Transverse colon (tissue), 4 donors: ENCODE data around the gene CDK19. TPM values are rescaled to one million over a fixed set of nuclear protein-coding genes. Genes with fewer than 3 reads are reported as not detected.
"Not testable (repeated sequence)": the region's sequence is repeated elsewhere in the genome, so short reads cannot be mapped to it uniquely, and the experiment has no call there.

ENCODE experiments used
- DNase-seq: peaks from one replicate; pipeline ENCODE4 v3.0.0-alpha.2; 2019
- H3K27ac ChIP-seq, 4 donors: fragments of 200-600 bp; sonication (generic); 2 replicates each; pipeline ENCODE4 v1.5.1; 2016 to 2018; ENCODE audit warnings: inconsistent platforms in 4 of 4
- H3K27me3 ChIP-seq: fragments of 200-600 bp; sonication (generic); 2 replicates; pipeline ENCODE4 v1.5.1; 2017; ENCODE audit warnings: inconsistent platforms
- H3K36me3 ChIP-seq, 4 donors: fragments of 200-600 bp; sonication (generic); 2 replicates each; pipeline ENCODE4 v1.5.1; 2017 to 2019; ENCODE audit warnings: inconsistent platforms in 4 of 4
- H3K4me1 ChIP-seq, 4 donors: fragments of 200-600 bp; sonication (generic); 2 replicates each; pipeline ENCODE4 v1.5.1; 2017 to 2020; ENCODE audit warnings: inconsistent platforms in 4 of 4
- H3K4me3 ChIP-seq, 4 donors: fragments of 200-600 bp; sonication (generic); 1 replicate in 1 of 4; 2 replicates in 3 of 4; pipeline versions ENCODE4 v1.5.1 to v1.6.1; 2017 to 2019; ENCODE audit warnings: inconsistent platforms in 4 of 4
- H3K9me3 ChIP-seq, 2 donors: fragments of 200-600 bp; sonication (generic); 2 replicates each; pipeline ENCODE4 v1.5.1; 2017 to 2019; ENCODE audit warnings: inconsistent platforms in 2 of 2
- CTCF ChIP-seq, 5 experiments: fragments of 200-600 bp in 3 of 5; fragments of 450-650 bp in 2 of 5; sonication (generic) in 3 of 5; IDR thresholded peaks; 1 replicate in 2 of 5; 2 replicates in 3 of 5; pipeline ENCODE4 v1.5.1; 2016 to 2017; ENCODE audit warnings: antibody characterized with exemption in 5 of 5, inconsistent platforms in 3 of 5, mild to moderate bottlenecking in 2 of 5, moderate library complexity in 1 of 5
- EP300 ChIP-seq: sonication (generic); formaldehyde crosslinking; IDR thresholded peaks from one replicate; pipeline ENCODE4 v1.6.1; 2017; ENCODE audit warnings: antibody characterized with exemption, low read depth
- POLR2A ChIP-seq: fragments of 450-650 bp; IDR thresholded peaks from one replicate; pipeline ENCODE4 v1.6.1; 2016; ENCODE audit warnings: antibody characterized with exemption, mild to moderate bottlenecking, moderate library complexity
- POLR2AphosphoS5 ChIP-seq, 3 donors: sonication (generic); formaldehyde crosslinking; IDR thresholded peaks; one replicate each; pipeline ENCODE4 v1.6.1; 2016; ENCODE audit warnings: antibody characterized with exemption in 3 of 3
- WGBS, 2 donors: methylation state at CpG; one replicate each; pipeline ENCODE4 v1.1.5; 2018; ENCODE audit warnings: low coverage in 1 of 2; 5-methylcytosine and 5-hydroxymethylcytosine counted together
- in situ Hi-C, 4 donors: fragments of 200-750 bp; cut with MboI; loops; one replicate each; pipeline versions ENCODE4 v1.15.0 to v1.15.1; 2017; ENCODE audit warnings: low sequenced_read_pairs in 3 of 4, low pct_ligation_motif_present in 1 of 4, low pct_unique_long_range_greater_than_20kb in 1 of 4
- intact Hi-C: fragments of 100-400 bp; cut with DNase I; formaldehyde crosslinking; loops from one replicate; pipeline ENCODE4 v1.15.1; 2023; ENCODE audit warnings: low total_unique reads
- total RNA-seq, 4 donors: library from RNA; depleted of rRNA; stranded (reverse); fragments of >200 nt; gene quantifications; one replicate each; pipeline ENCODE4 v1.1.0, GENCODE V29; 2016

The CDK19 gene
- total RNA-seq, 4 donors from 2014 or later = 7.0 to 18.6 (median 14.7) TPM

- in situ Hi-C loops = no loop called here
- intact Hi-C loops = no loop called here
- H3K27me3 ChIP-seq = no peaks in the 10 kb centered on the region
- H3K27ac ChIP-seq = no peak overlapping the region
- DNase-seq = no peak
- 62 to 80% methylated on average over 1 of the region's 1 CpG for WGBS, 2 donors
- peaks cover 18 to 20% of the 10 kb centered on the region in 2 donors for H3K9me3 ChIP-seq
- H3K4me3 ChIP-seq = no peak overlapping the region
- peaks cover 0 to 14% (median 0%) of the 10 kb centered on the region in 4 donors for H3K4me1 ChIP-seq
- no peak for TF ChIP-seq CTCF (IDR thresholded peaks at IDR 0.05)
- peaks cover 0 to 20% (median 8%) of the 10 kb centered on the region in 4 donors for H3K36me3 ChIP-seq
Measured at GRCh38 chr6:110746680-110747079, 68.6 kb downstream of the CDK19 start.

DNA sequence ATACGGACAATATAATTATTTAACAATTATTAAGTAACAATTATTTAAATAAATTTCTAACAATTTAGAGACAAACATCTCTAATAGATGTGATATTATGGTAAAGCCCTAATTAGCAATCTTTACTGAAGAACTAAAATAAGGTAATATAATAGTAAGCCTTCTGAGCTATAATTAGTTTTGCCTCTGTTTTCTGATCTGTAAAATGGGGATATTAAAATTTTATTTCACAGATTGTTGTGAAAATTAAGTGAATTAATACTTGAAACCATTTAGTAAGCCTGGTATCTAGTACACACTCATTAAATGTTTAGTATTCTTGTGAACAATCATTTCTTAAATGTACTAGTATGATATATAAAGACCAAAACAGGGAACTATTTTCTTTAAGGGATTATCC lies 70.3 kb downstream of the CDK19 start:
- Histone ChIP-seq H3K4me1 (peaks cover 0 to 11% (median 0%) of the 10 kb centered on the region in 4 donors), H3K4me3 (no peak overlapping the region), H3K27ac (no peak overlapping the region), H3K9me3 (peaks cover 27 to 30% of the 10 kb centered on the region in 2 donors), H3K36me3 (peaks cover 0 to 31% (median 13%) of the 10 kb centered on the region in 4 donors), H3K27me3 (no peaks in the 10 kb centered on the region)
- in situ Hi-C loops = no loop called here
- intact Hi-C loops = no loop called here
- no peak for DNase-seq
- 98 to 100% methylated on average over 1 of the region's 1 CpG for WGBS, 2 donors
- no peak for TF ChIP-seq POLR2A
- TF ChIP-seq EP300 = no peak
- no peak for TF ChIP-seq CTCF (IDR thresholded peaks at IDR 0.05)
- no peak for TF ChIP-seq POLR2AphosphoS5 (IDR thresholded peaks at IDR 0.05)

- intact Hi-C loops, H3K27ac ChIP-seq, H3K27me3 ChIP-seq, DNase-seq, H3K4me3 ChIP-seq, in situ Hi-C loops: not testable (repeated sequence)
- Histone ChIP-seq H3K36me3 (peaks cover 0 to 31% (median 13%) of the 10 kb centered on the region in 4 donors), H3K4me1 (peaks cover 0 to 15% (median 3%) of the 10 kb centered on the region in 4 donors), H3K9me3 (peaks cover 27 to 30% of the 10 kb centered on the region in 2 donors)
- WGBS, 2 donors = 99 to 100% methylated on average over 6 to 9 of the region's 9 CpGs
Measured at GRCh38 chr6:110742552-110742951, 72.7 kb downstream of the CDK19 start.

DNA sequence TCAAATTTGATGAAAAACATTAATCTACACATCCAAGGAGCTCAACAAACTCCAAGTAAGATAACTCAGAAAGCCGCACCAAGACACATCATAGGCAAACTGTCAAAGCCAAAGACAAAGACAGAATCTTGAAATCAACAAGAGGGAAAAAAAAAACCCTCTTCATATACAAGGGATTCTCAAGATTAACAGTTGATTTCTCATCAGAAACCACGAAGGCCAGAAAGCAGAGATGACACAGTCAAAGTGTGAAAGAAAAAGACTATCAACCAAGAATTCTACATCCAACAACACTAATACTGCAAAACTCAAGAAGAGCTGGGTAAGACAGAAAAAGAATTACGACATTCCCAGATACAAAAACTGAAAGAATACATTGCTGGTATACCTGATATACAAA lies 73.8 kb downstream of the CDK19 start:
- no peaks in the 10 kb centered on the region for H3K27me3 ChIP-seq
- peaks cover 0 to 12% (median 3%) of the 10 kb centered on the region in 4 donors for H3K4me1 ChIP-seq
- H3K27ac ChIP-seq = no peak overlapping the region
- H3K9me3 ChIP-seq = peaks cover 27 to 30% of the 10 kb centered on the region in 2 donors
- peaks cover 0 to 31% (median 13%) of the 10 kb centered on the region in 4 donors for H3K36me3 ChIP-seq
- intact Hi-C loops = no loop called here
- 87 to 92% methylated on average over 3 of the region's 3 CpGs for WGBS, 2 donors
- no peak overlapping the region for H3K4me3 ChIP-seq
- in situ Hi-C loops = no loop called here
- no peak for TF ChIP-seq CTCF (IDR thresholded peaks at IDR 0.05)
- no peak for TF ChIP-seq POLR2A
- no peak for TF ChIP-seq POLR2AphosphoS5 (IDR thresholded peaks at IDR 0.05)
- TF ChIP-seq EP300 = no peak
- no peak for DNase-seq

DNA sequence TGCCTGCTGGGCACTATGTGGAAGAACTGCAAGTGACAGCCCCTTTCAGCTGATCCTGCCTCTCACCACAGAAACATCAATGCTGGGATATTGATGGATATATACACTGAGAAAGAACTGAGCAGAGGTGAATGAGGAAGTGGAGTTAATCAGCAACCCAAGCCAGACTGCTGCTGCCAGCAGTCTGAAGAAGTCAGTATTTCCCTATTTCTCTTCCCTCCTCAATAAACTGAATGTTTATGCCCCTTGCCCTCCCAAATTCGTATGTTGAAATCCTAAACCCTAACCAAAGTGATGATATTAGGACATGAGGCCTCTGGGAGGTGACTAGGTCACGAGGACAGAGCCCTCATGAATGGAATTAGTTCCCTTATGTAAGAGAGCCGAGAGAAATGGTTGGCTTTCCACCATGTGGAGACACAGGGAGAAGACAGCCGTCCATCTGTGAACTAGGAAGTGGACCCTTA lies 76.3 kb downstream of the CDK19 start:
- intact Hi-C loops = no loop called here
- no peak for TF ChIP-seq EP300
- no peak for TF ChIP-seq CTCF (IDR thresholded peaks at IDR 0.05)
- no peak for TF ChIP-seq POLR2AphosphoS5 (IDR thresholded peaks at IDR 0.05)
- TF ChIP-seq POLR2A = no peak
- 20 to 77% methylated on average over 1 to 4 of the region's 4 CpGs for WGBS, 2 donors

More for the DNA sequence above, 76.3 kb downstream of the CDK19 start:
- DNase-seq = no peak
- peak overlapping the region; percentile 23 to 30 (median 26) for H3K27ac ChIP-seq
- no peak overlapping the region for H3K4me3 ChIP-seq
- peaks cover 0 to 6% (median 3%) of the 10 kb centered on the region in 4 donors for H3K4me1 ChIP-seq
- no peaks in the 10 kb centered on the region for H3K27me3 ChIP-seq
- peaks cover 0 to 31% (median 11%) of the 10 kb centered on the region in 4 donors for H3K36me3 ChIP-seq
- H3K9me3 ChIP-seq = peaks cover 27 to 30% of the 10 kb centered on the region in 2 donors
- in situ Hi-C loops = no loop called here
